ENCODE results near the gene IFI27L1. TPM values are rescaled to one million over a fixed set of nuclear protein-coding genes. Genes with fewer than 3 reads are reported as not detected.

Gene IFI27L1
- total RNA-seq, 1 donor from 2014 or later, result 40.2 TPM

- DNase-seq (ENCODE audit: low read depth), result no peak
- TF ChIP-seq CTCF (conservative IDR thresholded peaks at IDR 0.05; ENCODE audit: low read depth, low read length), result no peak
- no peak overlapping the region for H3K4me3 ChIP-seq (ENCODE audit: low read depth, low read length)
Measured at GRCh38 chr14:94098326-94098992, 17.3 kb downstream of the IFI27L1 start.

- no peak for DNase-seq (ENCODE audit: low read depth)
- TF ChIP-seq CTCF (conservative IDR thresholded peaks at IDR 0.05; ENCODE audit: low read depth, low read length), result no peak
- H3K4me3 ChIP-seq (ENCODE audit: low read depth, low read length), result no peak overlapping the region
Measured at GRCh38 chr14:94099006-94099405, 17.9 kb downstream of the IFI27L1 start.

- DNase-seq (ENCODE audit: low read depth), result peak; percentile 48
- TF ChIP-seq CTCF (conservative IDR thresholded peaks at IDR 0.05; ENCODE audit: low read depth, low read length), result no peak
- H3K4me3 ChIP-seq (ENCODE audit: low read depth, low read length), result no peak overlapping the region
Measured at GRCh38 chr14:94100847-94101246, 19.7 kb downstream of the IFI27L1 start.

GRCh38 chr14:94101748-94102147, 20.6 kb downstream of the IFI27L1 start:
- no peak for TF ChIP-seq CTCF (conservative IDR thresholded peaks at IDR 0.05; ENCODE audit: low read depth, low read length)

GRCh38 chr14:94102768-94103482, 21.8 kb downstream of the IFI27L1 start:
- H3K4me3 ChIP-seq (ENCODE audit: low read depth, low read length), result no peak overlapping the region
- TF ChIP-seq CTCF (conservative IDR thresholded peaks at IDR 0.05; ENCODE audit: low read depth, low read length), result no peak
- no peak for DNase-seq (ENCODE audit: low read depth)

More at GRCh38 chr14:94101748-94102147, 20.6 kb downstream of the IFI27L1 start:
- DNase-seq (ENCODE audit: low read depth), result no peak
- no peak overlapping the region for H3K4me3 ChIP-seq (ENCODE audit: low read depth, low read length)

- no peak for DNase-seq (ENCODE audit: low read depth)
- H3K4me3 ChIP-seq (ENCODE audit: low read depth, low read length), result no peak overlapping the region
- no peak for TF ChIP-seq CTCF (conservative IDR thresholded peaks at IDR 0.05; ENCODE audit: low read depth, low read length)
Measured at GRCh38 chr14:94103554-94104150, 22.5 kb downstream of the IFI27L1 start.
